Fibroblast of lung (primary cell): ENCODE data around the gene DLGAP1.

Source experiments
- CTCF ChIP-seq, 2 donors: IDR thresholded peaks in 1 of 2; conservative IDR thresholded peaks in 1 of 2; 1 replicate in 1 of 2; 2 replicates in 1 of 2; pipeline ENCODE4 v1.5.1; 2011 to 2012; ENCODE audit warnings: low read length in 2 of 2, control low read depth in 1 of 2, inconsistent platforms in 1 of 2, low read depth in 1 of 2, mild to moderate bottlenecking in 1 of 2
- EZH2 ChIP-seq: IDR thresholded peaks from 2 replicates; pipeline ENCODE4 v1.5.1; 2012; ENCODE audit warnings: low read length, control low read depth, mild to moderate bottlenecking; ENCODE audit errors: missing control alignments

DNA sequence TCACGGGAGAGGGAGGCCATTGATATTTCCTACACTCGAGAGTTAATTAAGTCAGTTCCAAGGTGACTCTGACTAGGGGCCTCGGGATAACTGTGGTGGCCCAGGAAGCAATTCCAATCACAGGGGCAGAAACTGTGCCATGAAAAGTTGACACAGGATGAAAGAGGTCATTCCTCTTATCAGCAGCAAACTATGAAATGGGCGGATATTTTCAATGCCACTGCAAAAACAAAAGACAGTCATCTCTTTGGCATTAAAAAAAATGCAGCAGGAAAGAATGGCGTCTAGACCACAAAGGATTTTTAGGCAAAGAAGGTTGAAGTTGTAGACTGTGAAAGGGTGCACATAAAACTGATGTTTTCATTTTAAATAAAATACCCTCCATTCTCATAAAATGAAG lies 955.1 kb downstream of the DLGAP1 start:
- no peak for TF ChIP-seq CTCF (conservative IDR thresholded peaks at IDR 0.05 in 1 of 2, IDR thresholded peaks at IDR 0.05 in 1 of 2; ENCODE audit: low read depth in 1 of 2, low read length in 2 of 2)
- TF ChIP-seq EZH2: no peak
